SK-N-SH treated with all-trans-retinoic acid at 6 μM for 48 hours (cell line): Measurements from ENCODE around the gene TXK.

ENCODE experiments used
- ATAC-seq: fragments of 200-7000 bp; cut with Tn5 transposase; 3 replicates; pipeline ENCODE4 v1.9.1; 2020; ENCODE audit warnings: mild to moderate bottlenecking, moderate library complexity
- ARNTL ChIP-seq: fragments of 450-650 bp; formaldehyde crosslinking; IDR thresholded peaks from 2 replicates; pipeline ENCODE4 v1.5.0; 2020; ENCODE audit warnings: low read depth, mild to moderate bottlenecking, moderate library complexity, borderline replicate concordance
- BACH2 ChIP-seq: fragments of 250-450 bp; sonication (Bioruptor Pico); IDR thresholded peaks from 2 replicates; pipeline ENCODE4 v1.9.0; 2021; ENCODE audit warnings: mild to moderate bottlenecking, borderline replicate concordance
- ESRRG ChIP-seq: fragments of 250-450 bp; sonication (Bioruptor Pico); IDR thresholded peaks from 2 replicates; pipeline ENCODE4 v1.6.1; 2021; ENCODE audit warnings: mild to moderate bottlenecking
- GLIS3 ChIP-seq: fragments of 250-450 bp; sonication (Bioruptor Pico); IDR thresholded peaks from 2 replicates; pipeline ENCODE4 v1.5.0; 2020; ENCODE audit warnings: mild to moderate bottlenecking, moderate library complexity
- ISL1 ChIP-seq: fragments of 250-450 bp; sonication (Bioruptor Pico); IDR thresholded peaks from 2 replicates; pipeline ENCODE4 v2.1.2; 2022; ENCODE audit warnings: mild to moderate bottlenecking, moderate library complexity
- PPARA ChIP-seq: fragments of 250-450 bp; sonication (Bioruptor Pico); IDR thresholded peaks from 2 replicates; pipeline ENCODE4 v1.5.0; 2020; ENCODE audit warnings: mild to moderate bottlenecking, borderline replicate concordance
- RARB ChIP-seq: fragments of 250-450 bp; sonication (Bioruptor Pico); IDR thresholded peaks from 2 replicates; pipeline ENCODE4 v1.8.0; 2021; ENCODE audit warnings: mild to moderate bottlenecking, moderate library complexity
- SNAI2 ChIP-seq: fragments of 250-450 bp; sonication (Bioruptor Pico); IDR thresholded peaks from 2 replicates; pipeline ENCODE4 v1.5.0; 2020; ENCODE audit warnings: mild to moderate bottlenecking, moderate library complexity
- TCF4 ChIP-seq: fragments of 250-450 bp; sonication (Bioruptor Pico); IDR thresholded peaks from 2 replicates; pipeline ENCODE4 v1.8.0; 2021; ENCODE audit warnings: mild to moderate bottlenecking, moderate library complexity, borderline replicate concordance
- ZC3H10 ChIP-seq: fragments of 250-450 bp; sonication (Bioruptor Pico); IDR thresholded peaks from 2 replicates; pipeline ENCODE4 v1.5.1; 2021; ENCODE audit warnings: mild to moderate bottlenecking, moderate library complexity
- ZFP3 ChIP-seq: fragments of 250-450 bp; sonication (Bioruptor Pico); IDR thresholded peaks from 2 replicates; pipeline ENCODE4 v1.5.0; 2020; ENCODE audit warnings: mild to moderate bottlenecking, moderate library complexity
- ZFP30 ChIP-seq: fragments of 450-650 bp; formaldehyde crosslinking; IDR thresholded peaks from 2 replicates; pipeline ENCODE4 v1.5.0; 2022; ENCODE audit warnings: mild to moderate bottlenecking, moderate library complexity
- ZNF565 ChIP-seq: fragments of 450-650 bp; formaldehyde crosslinking; conservative IDR thresholded peaks from 2 replicates; pipeline ENCODE4 v1.5.0; 2020; ENCODE audit warnings: low read depth, mild to moderate bottlenecking, moderate library complexity
- ZNF70 ChIP-seq: fragments of 450-650 bp; formaldehyde crosslinking; IDR thresholded peaks from 2 replicates; pipeline ENCODE4 v1.5.0; 2020; ENCODE audit warnings: mild to moderate bottlenecking, moderate library complexity
- ZNF8 ChIP-seq: fragments of 450-650 bp; formaldehyde crosslinking; IDR thresholded peaks from 2 replicates; pipeline ENCODE4 v1.5.0; 2020; ENCODE audit warnings: mild to moderate bottlenecking, moderate library complexity
- TF ChIP-seq, protein P1 (sequence below): fragments of 250-450 bp; sonication (Bioruptor Pico); IDR thresholded peaks from 2 replicates; pipeline ENCODE4 v1.5.0; 2020; ENCODE audit warnings: mild to moderate bottlenecking, moderate library complexity
- TF ChIP-seq, protein P2 (sequence below): fragments of 250-450 bp; sonication (Bioruptor Pico); IDR thresholded peaks from 2 replicates; pipeline ENCODE4 v1.8.0; 2021; ENCODE audit warnings: low read depth, mild to moderate bottlenecking, moderate library complexity, borderline replicate concordance
- TF ChIP-seq, protein P3 (sequence below): fragments of 250-450 bp; sonication (Bioruptor Pico); IDR thresholded peaks from 2 replicates; pipeline ENCODE4 v1.8.0; 2020; ENCODE audit warnings: mild to moderate bottlenecking, moderate library complexity, borderline replicate concordance
- TF ChIP-seq, protein P4 (sequence below): fragments of 250-450 bp; sonication (Bioruptor Pico); IDR thresholded peaks from 2 replicates; pipeline ENCODE4 v1.5.1; 2020; ENCODE audit warnings: low read depth, mild to moderate bottlenecking, moderate library complexity
- TF ChIP-seq, protein P5 (sequence below): fragments of 250-450 bp; sonication (Bioruptor Pico); IDR thresholded peaks from 2 replicates; pipeline ENCODE4 v1.5.1; 2021; ENCODE audit warnings: mild to moderate bottlenecking, moderate library complexity

TXK gene

DNA sequence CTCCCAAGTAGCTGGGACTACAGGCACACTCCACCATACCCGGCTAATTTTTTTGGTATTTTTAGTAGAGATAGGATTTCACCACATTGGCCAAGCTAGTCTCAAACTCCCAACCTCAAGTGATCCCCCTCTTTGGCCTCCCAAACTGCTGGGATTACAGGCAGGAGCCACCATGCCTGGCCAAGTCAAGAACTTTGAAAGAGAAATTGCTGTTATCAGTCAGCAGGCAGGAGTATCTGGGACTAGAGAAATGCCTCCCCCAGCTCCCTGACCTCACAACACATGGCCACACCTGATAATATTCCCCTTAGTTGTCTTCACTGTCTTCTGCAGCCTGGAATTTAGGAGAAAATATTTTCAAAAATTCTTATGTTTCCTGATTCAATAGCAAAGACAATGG is 7.4 kb downstream of the TXK start:
- ATAC-seq: no peak
- TF ChIP-seq ZNF70 (CRISPR knock-in tag) (no peak), ZC3H10 (CRISPR knock-in tag) (no peak)
- TF ChIP-seq, protein P1, sequence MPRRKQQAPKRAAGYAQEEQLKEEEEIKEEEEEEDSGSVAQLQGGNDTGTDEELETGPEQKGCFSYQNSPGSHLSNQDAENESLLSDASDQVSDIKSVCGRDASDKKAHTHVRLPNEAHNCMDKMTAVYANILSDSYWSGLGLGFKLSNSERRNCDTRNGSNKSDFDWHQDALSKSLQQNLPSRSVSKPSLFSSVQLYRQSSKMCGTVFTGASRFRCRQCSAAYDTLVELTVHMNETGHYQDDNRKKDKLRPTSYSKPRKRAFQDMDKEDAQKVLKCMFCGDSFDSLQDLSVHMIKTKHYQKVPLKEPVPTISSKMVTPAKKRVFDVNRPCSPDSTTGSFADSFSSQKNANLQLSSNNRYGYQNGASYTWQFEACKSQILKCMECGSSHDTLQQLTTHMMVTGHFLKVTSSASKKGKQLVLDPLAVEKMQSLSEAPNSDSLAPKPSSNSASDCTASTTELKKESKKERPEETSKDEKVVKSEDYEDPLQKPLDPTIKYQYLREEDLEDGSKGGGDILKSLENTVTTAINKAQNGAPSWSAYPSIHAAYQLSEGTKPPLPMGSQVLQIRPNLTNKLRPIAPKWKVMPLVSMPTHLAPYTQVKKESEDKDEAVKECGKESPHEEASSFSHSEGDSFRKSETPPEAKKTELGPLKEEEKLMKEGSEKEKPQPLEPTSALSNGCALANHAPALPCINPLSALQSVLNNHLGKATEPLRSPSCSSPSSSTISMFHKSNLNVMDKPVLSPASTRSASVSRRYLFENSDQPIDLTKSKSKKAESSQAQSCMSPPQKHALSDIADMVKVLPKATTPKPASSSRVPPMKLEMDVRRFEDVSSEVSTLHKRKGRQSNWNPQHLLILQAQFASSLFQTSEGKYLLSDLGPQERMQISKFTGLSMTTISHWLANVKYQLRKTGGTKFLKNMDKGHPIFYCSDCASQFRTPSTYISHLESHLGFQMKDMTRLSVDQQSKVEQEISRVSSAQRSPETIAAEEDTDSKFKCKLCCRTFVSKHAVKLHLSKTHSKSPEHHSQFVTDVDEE (CRISPR knock-in tag): no peak

DNA sequence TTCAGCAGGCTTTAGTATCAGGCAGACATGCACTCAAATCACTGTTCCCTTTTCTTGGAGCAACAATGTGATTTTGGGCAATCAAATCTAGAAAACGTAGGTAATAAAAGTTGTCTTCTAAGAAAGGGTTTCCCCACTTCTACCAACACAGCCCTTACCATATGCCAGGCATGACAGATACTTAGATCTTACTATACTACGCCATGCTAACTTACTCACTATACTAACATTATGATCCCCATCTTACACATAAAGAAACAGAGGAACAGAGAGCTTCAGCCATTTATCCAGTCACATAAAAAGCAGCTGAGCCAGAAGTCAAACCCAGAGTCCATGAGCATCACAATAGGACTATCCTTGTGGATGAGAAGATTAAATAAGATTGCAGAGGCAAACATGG is 9.2 kb downstream of the TXK start:
- TF ChIP-seq GLIS3 (CRISPR knock-in tag): no peak
- TF ChIP-seq TCF4 (CRISPR knock-in tag): no peak
- no peak for TF ChIP-seq ZNF70 (CRISPR knock-in tag)
- TF ChIP-seq, protein P2, sequence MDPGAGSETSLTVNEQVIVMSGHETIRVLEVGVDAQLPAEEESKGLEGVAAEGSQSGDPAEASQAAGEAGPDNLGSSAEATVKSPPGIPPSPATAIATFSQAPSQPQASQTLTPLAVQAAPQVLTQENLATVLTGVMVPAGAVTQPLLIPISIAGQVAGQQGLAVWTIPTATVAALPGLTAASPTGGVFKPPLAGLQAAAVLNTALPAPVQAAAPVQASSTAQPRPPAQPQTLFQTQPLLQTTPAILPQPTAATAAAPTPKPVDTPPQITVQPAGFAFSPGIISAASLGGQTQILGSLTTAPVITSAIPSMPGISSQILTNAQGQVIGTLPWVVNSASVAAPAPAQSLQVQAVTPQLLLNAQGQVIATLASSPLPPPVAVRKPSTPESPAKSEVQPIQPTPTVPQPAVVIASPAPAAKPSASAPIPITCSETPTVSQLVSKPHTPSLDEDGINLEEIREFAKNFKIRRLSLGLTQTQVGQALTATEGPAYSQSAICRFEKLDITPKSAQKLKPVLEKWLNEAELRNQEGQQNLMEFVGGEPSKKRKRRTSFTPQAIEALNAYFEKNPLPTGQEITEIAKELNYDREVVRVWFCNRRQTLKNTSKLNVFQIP (CRISPR knock-in tag): no peak
- TF ChIP-seq, protein P3, sequence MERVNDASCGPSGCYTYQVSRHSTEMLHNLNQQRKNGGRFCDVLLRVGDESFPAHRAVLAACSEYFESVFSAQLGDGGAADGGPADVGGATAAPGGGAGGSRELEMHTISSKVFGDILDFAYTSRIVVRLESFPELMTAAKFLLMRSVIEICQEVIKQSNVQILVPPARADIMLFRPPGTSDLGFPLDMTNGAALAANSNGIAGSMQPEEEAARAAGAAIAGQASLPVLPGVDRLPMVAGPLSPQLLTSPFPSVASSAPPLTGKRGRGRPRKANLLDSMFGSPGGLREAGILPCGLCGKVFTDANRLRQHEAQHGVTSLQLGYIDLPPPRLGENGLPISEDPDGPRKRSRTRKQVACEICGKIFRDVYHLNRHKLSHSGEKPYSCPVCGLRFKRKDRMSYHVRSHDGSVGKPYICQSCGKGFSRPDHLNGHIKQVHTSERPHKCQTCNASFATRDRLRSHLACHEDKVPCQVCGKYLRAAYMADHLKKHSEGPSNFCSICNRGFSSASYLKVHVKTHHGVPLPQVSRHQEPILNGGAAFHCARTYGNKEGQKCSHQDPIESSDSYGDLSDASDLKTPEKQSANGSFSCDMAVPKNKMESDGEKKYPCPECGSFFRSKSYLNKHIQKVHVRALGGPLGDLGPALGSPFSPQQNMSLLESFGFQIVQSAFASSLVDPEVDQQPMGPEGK (CRISPR knock-in tag): no peak
- no peak for TF ChIP-seq RARB
- TF ChIP-seq ZNF565: no peak
- no peak for TF ChIP-seq ZC3H10 (CRISPR knock-in tag)
- TF ChIP-seq ZNF8 (CRISPR knock-in tag): no peak
- no peak for TF ChIP-seq ZFP30
- no peak for TF ChIP-seq ISL1 (CRISPR knock-in tag)
- TF ChIP-seq, protein P4, sequence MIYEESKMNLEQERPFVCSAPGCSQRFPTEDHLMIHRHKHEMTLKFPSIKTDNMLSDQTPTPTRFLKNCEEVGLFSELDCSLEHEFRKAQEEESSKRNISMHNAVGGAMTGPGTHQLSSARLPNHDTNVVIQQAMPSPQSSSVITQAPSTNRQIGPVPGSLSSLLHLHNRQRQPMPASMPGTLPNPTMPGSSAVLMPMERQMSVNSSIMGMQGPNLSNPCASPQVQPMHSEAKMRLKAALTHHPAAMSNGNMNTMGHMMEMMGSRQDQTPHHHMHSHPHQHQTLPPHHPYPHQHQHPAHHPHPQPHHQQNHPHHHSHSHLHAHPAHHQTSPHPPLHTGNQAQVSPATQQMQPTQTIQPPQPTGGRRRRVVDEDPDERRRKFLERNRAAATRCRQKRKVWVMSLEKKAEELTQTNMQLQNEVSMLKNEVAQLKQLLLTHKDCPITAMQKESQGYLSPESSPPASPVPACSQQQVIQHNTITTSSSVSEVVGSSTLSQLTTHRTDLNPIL: no peak
- TF ChIP-seq PPARA: no peak
- TF ChIP-seq, protein P5, sequence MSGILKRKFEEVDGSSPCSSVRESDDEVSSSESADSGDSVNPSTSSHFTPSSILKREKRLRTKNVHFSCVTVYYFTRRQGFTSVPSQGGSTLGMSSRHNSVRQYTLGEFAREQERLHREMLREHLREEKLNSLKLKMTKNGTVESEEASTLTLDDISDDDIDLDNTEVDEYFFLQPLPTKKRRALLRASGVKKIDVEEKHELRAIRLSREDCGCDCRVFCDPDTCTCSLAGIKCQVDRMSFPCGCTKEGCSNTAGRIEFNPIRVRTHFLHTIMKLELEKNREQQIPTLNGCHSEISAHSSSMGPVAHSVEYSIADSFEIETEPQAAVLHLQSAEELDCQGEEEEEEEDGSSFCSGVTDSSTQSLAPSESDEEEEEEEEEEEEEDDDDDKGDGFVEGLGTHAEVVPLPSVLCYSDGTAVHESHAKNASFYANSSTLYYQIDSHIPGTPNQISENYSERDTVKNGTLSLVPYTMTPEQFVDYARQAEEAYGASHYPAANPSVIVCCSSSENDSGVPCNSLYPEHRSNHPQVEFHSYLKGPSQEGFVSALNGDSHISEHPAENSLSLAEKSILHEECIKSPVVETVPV: no peak
- TF ChIP-seq, protein P1 (CRISPR knock-in tag): no peak
- no peak for TF ChIP-seq ARNTL (CRISPR knock-in tag)
- TF ChIP-seq SNAI2 (CRISPR knock-in tag): no peak
- no peak for TF ChIP-seq ESRRG
- no peak for TF ChIP-seq ZFP3
- no peak for ATAC-seq

DNA sequence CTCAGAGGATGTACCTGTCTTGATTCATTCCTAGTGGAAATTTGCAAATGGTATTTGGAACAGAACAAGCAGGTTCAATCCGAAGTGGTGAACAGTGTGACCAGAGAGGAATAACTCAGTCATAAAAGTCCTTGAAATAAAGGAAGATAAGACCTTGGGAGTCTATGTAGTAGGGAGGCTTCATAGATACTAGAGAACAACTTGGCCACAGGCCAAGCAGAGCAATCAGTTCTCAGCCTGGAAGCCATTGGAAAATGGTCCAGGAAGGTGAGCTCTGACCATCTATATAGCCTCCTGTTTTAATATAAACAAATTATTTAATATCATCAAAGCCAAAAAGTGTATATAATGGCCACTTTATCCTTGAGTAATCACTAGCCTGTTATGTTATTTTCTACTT is 11.3 kb downstream of the TXK start:
- no peak for ATAC-seq
- TF ChIP-seq, protein P5: no peak
- TF ChIP-seq, protein P3 (CRISPR knock-in tag): no peak
- TF ChIP-seq SNAI2 (CRISPR knock-in tag) (no peak), BACH2 (CRISPR knock-in tag) (no peak), ESRRG (no peak)
- TF ChIP-seq, protein P1 (CRISPR knock-in tag): no peak
